Fibroblast of skin of left biceps (primary cell): ENCODE results near the gene ADNP.
"Not testable (repeated sequence)": the region's sequence is repeated elsewhere in the genome, so short reads cannot be mapped to it uniquely, and the experiment has no call there.

ENCODE experiments used
- DNase-seq, 2 experiments: peaks; one replicate each; pipeline ENCODE4 v3.0.0-alpha.2; 2013; ENCODE audit warnings: low read depth in 2 of 2

ADNP gene

GRCh38 chr20:50903353-50904051 is 27.7 kb downstream of the ADNP start:
- DNase-seq = no peak

- DNase-seq = no peak
Observed at GRCh38 chr20:50901301-50901700, 29.9 kb downstream of the ADNP start.

- no peak for DNase-seq
Observed at GRCh38 chr20:50900261-50900660, 31.0 kb downstream of the ADNP start.

GRCh38 chr20:50898475-50898874 is 32.8 kb downstream of the ADNP start:
- no peak for DNase-seq

- no peak for DNase-seq
Observed at GRCh38 chr20:50895111-50895830, 36.0 kb downstream of the ADNP start.

- DNase-seq = no peak
Observed at GRCh38 chr20:50893620-50894019, 37.6 kb downstream of the ADNP start.

- DNase-seq = no peak
Observed at GRCh38 chr20:50892394-50892793, 38.8 kb downstream of the ADNP start.

- DNase-seq = no peak
Observed at GRCh38 chr20:50891138-50891537, 40.1 kb downstream of the ADNP start.

- DNase-seq = no peak
Observed at GRCh38 chr20:50887576-50887975, 43.7 kb downstream of the ADNP start.

- DNase-seq = no peak
Observed at GRCh38 chr20:50886184-50886790, 45.0 kb downstream of the ADNP start.

- DNase-seq = no peak
Observed at GRCh38 chr20:50885781-50886180, 45.5 kb downstream of the ADNP start.

- DNase-seq = no peak
Observed at GRCh38 chr20:50885068-50885467, 46.2 kb downstream of the ADNP start.

GRCh38 chr20:50883856-50884255 is 47.4 kb downstream of the ADNP start:
- no peak for DNase-seq

- not testable (repeated sequence) for DNase-seq
Observed at GRCh38 chr20:50881759-50882424, 49.3 kb downstream of the ADNP start.

GRCh38 chr20:50879649-50880550 is 51.3 kb downstream of the ADNP start:
- no peak for DNase-seq

- DNase-seq = no peak
Observed at GRCh38 chr20:50877232-50877743, 53.9 kb downstream of the ADNP start.

- no peak for DNase-seq
Observed at GRCh38 chr20:50876816-50877215, 54.4 kb downstream of the ADNP start.

GRCh38 chr20:50876063-50876685 is 55.1 kb downstream of the ADNP start:
- DNase-seq = no peak

- DNase-seq = no peak
Observed at GRCh38 chr20:50874758-50875665, 56.2 kb downstream of the ADNP start.
